Epithelial cell of esophagus (primary cell): Measurements from ENCODE around the gene SYNC.
"Not testable (repeated sequence)": the region's sequence is repeated elsewhere in the genome, so short reads cannot be mapped to it uniquely, and the experiment has no call there.

Experiments used
- DNase-seq: peaks from one replicate; pipeline ENCODE4 v3.0.0; 2010; ENCODE audit warnings: low read depth
- H3K4me3 ChIP-seq: 2 replicates; pipeline ENCODE4 v1.5.1; 2011; ENCODE audit warnings: mild to moderate bottlenecking, low read length, control low read depth
- TF ChIP-seq, protein P1 (sequence below): IDR thresholded peaks from 2 replicates; pipeline ENCODE4 v1.5.1; 2011; ENCODE audit warnings: low read depth, mild to moderate bottlenecking, low read length, control low read depth, inconsistent platforms; ENCODE audit not compliant: insufficient read depth; ENCODE audit errors: missing control alignments

Gene SYNC

DNA sequence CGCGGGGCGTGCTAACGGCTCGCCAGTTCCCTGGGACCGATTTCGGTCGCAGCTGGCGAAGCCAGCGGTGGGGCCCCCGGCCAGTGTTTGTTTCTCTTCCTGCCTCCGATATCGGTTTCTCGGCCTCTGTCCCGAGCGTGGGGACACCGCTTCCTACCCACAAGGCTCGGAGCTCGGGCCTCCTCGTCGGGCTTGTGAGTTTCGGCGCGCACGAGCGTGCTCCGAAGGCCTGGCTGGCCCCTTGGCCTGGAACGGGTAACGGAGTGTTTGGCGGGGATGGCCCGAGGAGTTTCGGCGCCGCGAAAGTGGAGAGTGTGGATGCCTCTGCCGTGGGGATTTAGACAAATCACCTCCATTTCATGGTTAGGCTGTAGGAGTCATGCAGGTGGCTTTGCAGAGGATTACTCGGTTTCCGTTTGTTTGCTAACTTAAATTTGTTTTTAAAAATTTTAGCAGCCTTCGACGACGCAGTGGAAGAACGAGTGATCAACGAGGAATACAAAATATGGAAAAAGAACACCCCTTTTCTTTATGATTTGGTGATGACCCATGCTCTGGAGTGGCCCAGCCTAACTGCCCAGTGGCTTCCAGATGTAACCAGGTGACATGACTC is 51.0 kb downstream of the SYNC start:
- no peak for DNase-seq
- TF ChIP-seq, protein P1, sequence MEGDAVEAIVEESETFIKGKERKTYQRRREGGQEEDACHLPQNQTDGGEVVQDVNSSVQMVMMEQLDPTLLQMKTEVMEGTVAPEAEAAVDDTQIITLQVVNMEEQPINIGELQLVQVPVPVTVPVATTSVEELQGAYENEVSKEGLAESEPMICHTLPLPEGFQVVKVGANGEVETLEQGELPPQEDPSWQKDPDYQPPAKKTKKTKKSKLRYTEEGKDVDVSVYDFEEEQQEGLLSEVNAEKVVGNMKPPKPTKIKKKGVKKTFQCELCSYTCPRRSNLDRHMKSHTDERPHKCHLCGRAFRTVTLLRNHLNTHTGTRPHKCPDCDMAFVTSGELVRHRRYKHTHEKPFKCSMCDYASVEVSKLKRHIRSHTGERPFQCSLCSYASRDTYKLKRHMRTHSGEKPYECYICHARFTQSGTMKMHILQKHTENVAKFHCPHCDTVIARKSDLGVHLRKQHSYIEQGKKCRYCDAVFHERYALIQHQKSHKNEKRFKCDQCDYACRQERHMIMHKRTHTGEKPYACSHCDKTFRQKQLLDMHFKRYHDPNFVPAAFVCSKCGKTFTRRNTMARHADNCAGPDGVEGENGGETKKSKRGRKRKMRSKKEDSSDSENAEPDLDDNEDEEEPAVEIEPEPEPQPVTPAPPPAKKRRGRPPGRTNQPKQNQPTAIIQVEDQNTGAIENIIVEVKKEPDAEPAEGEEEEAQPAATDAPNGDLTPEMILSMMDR = no peak
- peak overlapping the region; percentile 72 for H3K4me3 ChIP-seq

DNA sequence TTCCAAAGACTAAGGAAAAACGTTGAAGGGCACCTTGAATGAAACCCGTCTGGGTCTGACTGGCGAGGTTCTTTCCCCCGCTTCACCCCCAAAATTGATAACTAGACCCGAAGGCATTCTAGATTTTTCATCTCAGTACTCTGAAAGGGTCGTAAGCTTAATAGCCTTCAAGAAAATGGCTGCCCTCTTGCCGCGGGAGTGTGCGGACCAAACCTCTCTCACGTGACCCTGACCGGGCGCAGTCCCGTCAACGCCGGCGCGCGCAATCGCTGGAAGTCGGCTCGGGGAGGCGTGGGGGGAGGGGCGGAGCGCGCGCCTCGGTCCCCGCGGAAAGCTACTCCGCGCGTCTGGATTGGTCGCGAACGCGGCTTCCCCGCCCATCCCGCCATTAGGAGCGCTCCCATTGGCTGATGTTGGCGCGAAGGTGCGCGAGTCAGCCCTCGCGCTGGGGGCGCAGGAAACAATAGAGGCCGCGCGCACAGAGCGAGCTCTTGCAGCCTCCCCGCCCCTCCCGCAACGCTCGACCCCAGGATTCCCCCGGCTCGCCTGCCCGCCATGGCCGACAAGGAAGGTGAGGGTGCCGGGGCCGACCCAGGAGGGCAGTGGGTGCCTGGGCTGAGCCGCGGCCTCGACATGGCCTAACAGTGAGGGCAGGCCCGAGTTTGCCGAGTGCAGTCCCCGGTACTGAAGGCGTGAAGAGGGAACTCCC is 51.7 kb downstream of the SYNC start, which contains the start of gene RBBP4:
RBBP4 (plus strand) TSS at position 457 of the 709 bp plus-strand sequence; CDS start at position 556, 99 bp downstream.
- peak within 1 kb of the TSS; percentile 93 for H3K4me3 ChIP-seq
- peak; percentile 98 for DNase-seq
- TF ChIP-seq, protein P1 = no peak

DNA sequence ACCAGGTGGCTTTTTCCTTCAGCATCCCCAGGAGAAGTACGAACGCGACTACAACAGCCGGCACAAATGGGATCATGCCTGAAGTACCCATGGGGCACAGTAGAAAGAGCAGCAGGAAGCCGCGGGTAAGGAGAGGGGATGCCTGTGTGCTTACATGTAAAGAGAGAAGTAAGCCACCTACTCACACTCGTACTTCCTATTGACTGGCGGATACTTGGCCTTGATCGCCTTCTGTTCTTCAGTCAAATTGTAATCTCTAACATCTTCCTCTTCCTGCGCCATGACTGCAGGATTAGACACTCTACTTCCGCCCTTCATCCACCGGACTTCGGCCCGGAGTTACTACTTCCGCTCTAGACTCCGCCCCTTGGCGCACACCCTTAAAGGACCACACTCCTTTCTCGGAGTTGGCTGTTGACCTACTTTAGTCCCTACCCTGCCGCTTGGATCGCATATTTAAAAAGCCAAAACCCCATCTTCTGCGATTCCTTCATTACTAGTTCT is 52.3 kb downstream of the SYNC start, which contains the start of gene ZBTB8OS:
ZBTB8OS (minus strand) TSS at position 303 of the 504 bp plus-strand sequence; CDS start at position 282, 21 bp downstream.
- peak; percentile 93 for DNase-seq
- H3K4me3 ChIP-seq = peak within 1 kb of the TSS; percentile 93
- TF ChIP-seq, protein P1 = no peak

DNA sequence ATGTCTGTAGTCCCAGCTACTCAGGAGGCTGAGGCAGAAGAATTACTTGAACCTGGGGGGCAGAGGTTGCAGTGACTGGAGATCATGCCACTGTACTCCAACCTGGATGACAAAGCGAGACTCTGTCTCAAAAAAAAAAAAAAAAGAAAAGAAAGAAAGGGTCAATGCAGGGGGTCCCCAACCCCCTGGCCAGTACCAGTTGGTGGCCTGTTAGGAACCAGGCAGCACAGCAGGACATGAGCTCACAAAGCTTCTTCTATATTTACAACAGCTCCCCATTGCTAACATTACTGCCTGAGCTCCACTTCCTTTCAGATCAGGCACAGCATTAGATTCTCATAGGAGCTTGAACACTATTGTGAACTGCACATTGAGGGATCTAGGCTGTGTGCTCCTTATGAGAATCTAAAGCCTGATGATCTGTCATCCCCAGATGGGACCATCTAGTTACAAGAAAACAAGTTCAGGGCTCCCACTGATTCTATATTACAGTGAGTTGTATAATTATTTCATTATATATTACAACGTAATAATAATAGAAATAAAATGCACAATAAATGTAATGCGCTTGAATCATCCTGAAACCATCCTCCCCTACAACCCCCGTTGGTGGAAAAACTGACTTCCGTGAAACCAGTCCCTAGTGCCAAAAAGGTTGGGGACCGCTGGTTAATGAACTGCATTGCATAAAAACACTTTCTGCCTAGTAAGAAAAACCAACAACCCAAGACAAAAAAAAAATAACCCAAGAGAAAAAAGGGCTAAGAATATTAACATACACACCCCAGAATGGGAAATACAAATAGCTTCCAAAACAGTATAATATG is 55.0 kb downstream of the SYNC start:
- TF ChIP-seq, protein P1 = no peak
- no peak overlapping the region for H3K4me3 ChIP-seq
- DNase-seq = no peak

DNA sequence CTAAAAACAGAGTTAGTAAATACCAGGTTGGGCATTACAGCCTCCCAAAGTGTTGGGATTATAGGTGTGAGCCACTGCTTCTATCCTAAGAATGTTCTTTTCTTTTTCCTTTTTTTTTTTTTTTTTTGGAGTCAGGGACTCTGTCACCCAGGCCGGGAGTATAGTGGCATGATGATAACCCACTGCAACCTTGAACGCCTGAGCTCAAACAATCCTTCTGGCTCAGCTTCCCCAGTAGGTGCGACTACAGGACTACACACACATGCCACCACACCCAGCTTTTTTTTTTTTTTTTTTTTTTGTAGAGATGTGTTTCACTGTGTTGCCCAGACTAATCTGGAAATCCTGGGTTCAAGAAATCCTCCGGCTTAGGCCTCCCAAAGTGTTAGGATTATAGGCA is 58.1 kb downstream of the SYNC start:
- no peak overlapping the region for H3K4me3 ChIP-seq
- TF ChIP-seq, protein P1 = no peak
- no peak for DNase-seq

- not testable (repeated sequence) for H3K4me3 ChIP-seq, DNase-seq
These were observed 60.2 kb downstream of the SYNC start for GRCh38 chr1:32642292-32642827.
